Testis (tissue), 3 donors: ENCODE results near the gene ARPC5. TPM values are rescaled to one million over a fixed set of nuclear protein-coding genes. Genes with fewer than 3 reads are reported as not detected.

ENCODE experiments used
- DNase-seq: peaks from one replicate; pipeline ENCODE4 v3.0.0-alpha.2; 2019
- H3K27ac ChIP-seq, 2 donors: fragments of 200-600 bp; sonication (generic); one replicate each; pipeline ENCODE4 v1.5.1; 2019
- H3K27me3 ChIP-seq: fragments of 200-600 bp; sonication (generic); one replicate; pipeline ENCODE4 v1.5.1; 2019
- H3K36me3 ChIP-seq: fragments of 200-600 bp; sonication (generic); one replicate; pipeline ENCODE4 v1.5.1; 2017; ENCODE audit warnings: low read depth; ENCODE audit errors: missing control alignments
- H3K4me1 ChIP-seq: fragments of 200-600 bp; sonication (generic); one replicate; pipeline ENCODE4 v1.5.1; 2019
- H3K4me3 ChIP-seq, 2 donors: fragments of 200-600 bp; sonication (generic); one replicate each; pipeline ENCODE4 v1.5.1; 2017 to 2019
- H3K9me3 ChIP-seq: fragments of 200-600 bp; sonication (generic); one replicate; pipeline ENCODE4 v1.5.1; 2017
- CTCF ChIP-seq, 3 experiments: fragments of 450-650 bp in 2 of 3; fragments of 200-600 bp in 1 of 3; sonication (generic) in 1 of 3; IDR thresholded peaks; one replicate each; pipeline ENCODE4 v1.5.1; 2016 to 2019; ENCODE audit warnings: antibody characterized with exemption in 3 of 3, mild to moderate bottlenecking in 2 of 3, moderate library complexity in 1 of 3
- POLR2A ChIP-seq: fragments of 450-650 bp; IDR thresholded peaks from one replicate; pipeline ENCODE4 v1.6.1; 2017; ENCODE audit warnings: antibody characterized with exemption, mild to moderate bottlenecking, moderate library complexity
- WGBS, 2 donors: methylation state at CpG; one replicate each; pipeline ENCODE4 v1.1.5; 2018; 5-methylcytosine and 5-hydroxymethylcytosine counted together
- intact Hi-C: fragments of 100-400 bp; cut with DNase I; formaldehyde crosslinking; loops from one replicate; pipeline ENCODE4 v1.15.1; 2023; ENCODE audit warnings: low total_unique reads
- polyA plus RNA-seq: library from polyadenylated mRNA; stranded (reverse); fragments of 350-450 nt; fragmentation: Illumina TruSeq; extraction: RNeasy Lipid Tissue Mini Kit (QIAGEN cat#74804); gene quantifications from one replicate; pipeline ENCODE4 v1.2.3, GENCODE V29; 2014; ENCODE audit warnings: low read depth, low replicate concordance; ENCODE audit not compliant: insufficient read depth
- total RNA-seq, 2 donors: library from RNA; depleted of rRNA; stranded (reverse); fragments of >200 nt; gene quantifications; one replicate each; pipeline ENCODE4 v1.2.3, GENCODE V29; 2016

Gene ARPC5
- total and polyA plus RNA-seq, 3 donors from 2014 or later = 55.8 to 136 (median 66.6) TPM

- Histone ChIP-seq H3K4me3 (no peak overlapping the region), H3K36me3 (no peaks in the 10 kb centered on the region), H3K9me3 (no peaks in the 10 kb centered on the region), H3K27ac (no peak overlapping the region), H3K27me3 (no peaks in the 10 kb centered on the region), H3K4me1 (no peaks in the 10 kb centered on the region)
- 95 to 96% methylated on average over 7 of the region's 7 CpGs for WGBS, 2 donors
- DNase-seq = no peak
- no peak for TF ChIP-seq POLR2A
- TF ChIP-seq CTCF (IDR thresholded peaks at IDR 0.05) = no peak
- intact Hi-C loops = no loop called here
Observed at GRCh38 chr1:183592733-183593132, 42.9 kb downstream of the ARPC5 start.

GRCh38 chr1:183590244-183591191 is 45.1 kb downstream of the ARPC5 start, which contains the start of gene NCF2:
Gene NCF2 (minus strand): TSS chr1:183590459. CDS start chr1:183590329, 130 bp downstream.
- intact Hi-C loops = no loop called here
- WGBS, 2 donors = 89% methylated on average over 6 of the region's 6 CpGs
- H3K9me3 ChIP-seq = no peaks in the 10 kb centered on the region
- no peak within 1 kb of the TSS for H3K27ac ChIP-seq
- no peak for TF ChIP-seq POLR2A
- TF ChIP-seq CTCF (IDR thresholded peaks at IDR 0.05) = no peak
- no peak within 1 kb of the TSS for H3K4me3 ChIP-seq
- no peaks in the 10 kb centered on the region for H3K27me3 ChIP-seq
- no peaks in the 10 kb centered on the region for H3K36me3 ChIP-seq
- no peaks in the 10 kb centered on the region for H3K4me1 ChIP-seq
- peak; percentile 26 for DNase-seq

GRCh38 chr1:183589874-183590243 is 45.7 kb downstream of the ARPC5 start:
- WGBS, 2 donors = 92 to 93% methylated on average over 4 of the region's 4 CpGs
- intact Hi-C loops = no loop called here
- DNase-seq = no peak
- Histone ChIP-seq H3K27me3 (no peaks in the 10 kb centered on the region), H3K9me3 (no peaks in the 10 kb centered on the region), H3K36me3 (no peaks in the 10 kb centered on the region), H3K27ac (no peak overlapping the region), H3K4me3 (no peak overlapping the region), H3K4me1 (no peaks in the 10 kb centered on the region)
- TF ChIP-seq POLR2A (no peak), CTCF (IDR thresholded peaks at IDR 0.05) (no peak)

- Histone ChIP-seq H3K4me3 (no peak overlapping the region), H3K27ac (no peak overlapping the region), H3K4me1 (no peaks in the 10 kb centered on the region), H3K9me3 (no peaks in the 10 kb centered on the region), H3K27me3 (no peaks in the 10 kb centered on the region), H3K36me3 (no peaks in the 10 kb centered on the region)
- intact Hi-C loops = no loop called here
- no peak for DNase-seq
- 94 to 95% methylated on average over 5 of the region's 5 CpGs for WGBS, 2 donors
- TF ChIP-seq POLR2A = no peak
Observed at GRCh38 chr1:183589384-183589783, 46.2 kb downstream of the ARPC5 start.

- no peak overlapping the region for H3K4me3 ChIP-seq
- H3K27ac ChIP-seq = no peak overlapping the region
- no peak for DNase-seq
- no peaks in the 10 kb centered on the region for H3K9me3 ChIP-seq
- no peaks in the 10 kb centered on the region for H3K4me1 ChIP-seq
- H3K36me3 ChIP-seq = no peaks in the 10 kb centered on the region
- intact Hi-C loops = no loop called here
- H3K27me3 ChIP-seq = no peaks in the 10 kb centered on the region
- TF ChIP-seq CTCF (IDR thresholded peaks at IDR 0.05) (no peak), POLR2A (no peak)
Observed at GRCh38 chr1:183588827-183589226, 46.8 kb downstream of the ARPC5 start.
